K562 (cell line): ENCODE results near the gene MBD1. TPM values are rescaled to one million over a fixed set of nuclear protein-coding genes. Genes with fewer than 3 reads are reported as not detected.
A peak's percentile ranks its signal among the peaks of the same experiment; 100 is the strongest.

Source experiments
- ATAC-seq: fragments of 200-7000 bp; cut with Tn5 transposase; 3 replicates; pipeline ENCODE4 v1.9.1; 2020; ENCODE audit warnings: moderate library complexity
- BruUV-seq: library from RNA; stranded (reverse); fragments of 400-500 nt; replicated peaks from 2 replicates; lab custom pipeline; 2021; lab: Mats Ljungman, UMichigan
- CTCF ChIA-PET: fragments of 300-600 bp; formaldehyde crosslinking; extraction: SDS; loops from one replicate; lab custom pipeline; 2021; ENCODE audit warnings: low intra/inter-chr PET ratio; lab: Yijun Ruan, JAX
- POLR2A ChIA-PET: fragments of 300-600, 350-650 bp; sonication (Branson Sonifier 250); formaldehyde crosslinking; extraction: SDS; loops from one replicate; lab custom pipeline; 2021; ENCODE audit warnings: antibody characterized with exemption, inconsistent platforms; lab: Yijun Ruan, JAX
- DNase-seq, 4 experiments: peaks; one replicate each; pipeline versions ENCODE4 v3.0.0 to v3.0.0-alpha.2; 2011 to 2018; ENCODE audit warnings: low spot score in 3 of 4, mixed read lengths in 3 of 4; ENCODE audit errors: extremely low read depth in 1 of 4
- FAIRE-seq: peaks from 2 replicates; lab custom pipeline; 2011; peaks lifted over from hg19 to GRCh38; lab: Jason Lieb, UNC
- H2AFZ ChIP-seq: 2 replicates; pipeline ENCODE4 v1.6.0; 2011; ENCODE audit warnings: low read depth, low read length, control low read depth, inconsistent platforms
- H3K27ac ChIP-seq: fragments of 200-600 bp; 3 replicates; pipeline ENCODE4 v1.8.0; 2011; ENCODE audit warnings: low read depth, mild to moderate bottlenecking, control low read depth, inconsistent platforms, low read length, moderate library complexity, mixed read lengths; ENCODE audit errors: extremely low read depth
- H3K27me3 ChIP-seq, 2 experiments: fragments of 300-600 bp in 1 of 2; 2 replicates in 1 of 2; 3 replicates in 1 of 2; pipeline versions ENCODE4 v1.6.0 to v1.8.0; 2011; ENCODE audit warnings: inconsistent platforms in 2 of 2, low read length in 2 of 2, mild to moderate bottlenecking in 1 of 2, mixed read lengths in 1 of 2, moderate library complexity in 1 of 2; ENCODE audit not compliant: control insufficient read depth in 2 of 2, insufficient read depth in 2 of 2
- H3K36me3 ChIP-seq: fragments of 300-600 bp; 3 replicates; pipeline ENCODE4 v1.8.0; 2011; ENCODE audit warnings: mild to moderate bottlenecking, low read length, inconsistent platforms; ENCODE audit not compliant: control insufficient read depth, insufficient read depth
- H3K4me1 ChIP-seq, 2 experiments: fragments of 200-600 bp in 1 of 2; replicated peaks in 1 of 2; 2 replicates in 1 of 2; 3 replicates in 1 of 2; pipeline versions ENCODE4 v1.5.1 to v1.8.0; 2011; ENCODE audit warnings: inconsistent platforms in 2 of 2, low read length in 2 of 2, mild to moderate bottlenecking in 1 of 2, mixed read lengths in 1 of 2, moderate library complexity in 1 of 2; ENCODE audit not compliant: control insufficient read depth in 2 of 2, insufficient read depth in 2 of 2
- H3K4me2 ChIP-seq: 2 replicates; pipeline ENCODE4 v1.6.1; 2011; ENCODE audit warnings: low read length, control low read depth, inconsistent platforms, mixed read lengths; ENCODE audit not compliant: insufficient read depth
- H3K4me3 ChIP-seq: fragments of 200-600 bp; sonication (generic), shearing (Covaris generic); 2 replicates; pipeline ENCODE4 v1.5.1; 2016; ENCODE audit warnings: control low read depth, inconsistent platforms
- H3K79me2 ChIP-seq: fragments of 200-600 bp; 3 replicates; pipeline ENCODE4 v1.8.0; 2011; ENCODE audit warnings: low read length, inconsistent platforms; ENCODE audit not compliant: control insufficient read depth, insufficient read depth
- H3K9ac ChIP-seq, 2 experiments: 2 replicates each; pipeline versions ENCODE4 v1.6.0 to v1.6.1; 2011; ENCODE audit warnings: low read depth in 2 of 2, low read length in 2 of 2, control low read depth in 1 of 2, inconsistent platforms in 1 of 2, mild to moderate bottlenecking in 1 of 2, mixed read lengths in 1 of 2; ENCODE audit not compliant: insufficient read depth in 1 of 2
- H3K9me1 ChIP-seq: one replicate; pipeline ENCODE4 v1.6.0; 2011; ENCODE audit warnings: inconsistent platforms, mild to moderate bottlenecking, low read length, moderate library complexity; ENCODE audit not compliant: control insufficient read depth, insufficient read depth
- H3K9me3 ChIP-seq: replicated peaks from 2 replicates; pipeline ENCODE4 v1.5.1; 2011; ENCODE audit warnings: low read depth, low read length, inconsistent platforms; ENCODE audit not compliant: control insufficient read depth, insufficient read depth
- H4K20me1 ChIP-seq: replicated peaks from 2 replicates; pipeline ENCODE4 v1.6.1; 2011; ENCODE audit warnings: low read length, inconsistent platforms, mixed read lengths; ENCODE audit not compliant: control insufficient read depth, insufficient read depth
- CBX1 ChIP-seq: sonication (generic); IDR thresholded peaks from 2 replicates; pipeline ENCODE4 v1.6.1; 2016; ENCODE audit warnings: antibody characterized with exemption, low read depth, mild to moderate bottlenecking
- ELF1 ChIP-seq: fragments of 200-800 bp; sonication (Bioruptor generic); IDR thresholded peaks from 2 replicates; pipeline ENCODE4 v1.6.1; 2016; ENCODE audit warnings: missing genetic modification characterization, missing compliant biosample characterization
- FOXJ3 ChIP-seq: sonication (generic); formaldehyde crosslinking; IDR thresholded peaks from 2 replicates; pipeline ENCODE4 v1.4.0; 2020; ENCODE audit warnings: mild to moderate bottlenecking, missing genetic modification reagents
- FUS ChIP-seq: fragments of 200-400 bp; formaldehyde crosslinking; optimal IDR thresholded peaks from 2 replicates; pipeline ENCODE3; 2017; ENCODE audit warnings: low read depth, low read length
- KAT8 ChIP-seq: fragments of 450-650 bp; IDR thresholded peaks from 2 replicates; pipeline ENCODE4 v1.6.1; 2016; ENCODE audit warnings: low read depth, mild to moderate bottlenecking
- KDM4B ChIP-seq, 2 experiments: fragments of 450-650 bp in 1 of 2; sonication (generic) in 1 of 2; IDR thresholded peaks; 2 replicates each; pipeline ENCODE4 v1.6.1; 2016 to 2017; ENCODE audit warnings: borderline replicate concordance in 2 of 2, antibody characterized with exemption in 1 of 2, low read depth in 1 of 2, mild to moderate bottlenecking in 1 of 2
- RB1 ChIP-seq: fragments of 450-650 bp; IDR thresholded peaks from 2 replicates; pipeline ENCODE4 v1.6.1; 2017; ENCODE audit warnings: low read depth, mild to moderate bottlenecking
- SIN3B ChIP-seq: fragments of 450-650 bp; IDR thresholded peaks from 2 replicates; pipeline ENCODE4 v1.6.1; 2017; ENCODE audit warnings: low read depth, mild to moderate bottlenecking, moderate library complexity
- SMARCA4 ChIP-seq: fragments of 450-650 bp; IDR thresholded peaks from 2 replicates; pipeline ENCODE4 v1.6.1; 2016
- STAT5B ChIP-seq: fragments of 250-450 bp; sonication (Bioruptor Pico); IDR thresholded peaks from 2 replicates; pipeline ENCODE4 v1.8.0; 2021; ENCODE audit warnings: mild to moderate bottlenecking, inconsistent platforms
- TAF1 ChIP-seq: IDR thresholded peaks from 2 replicates; pipeline ENCODE4 v1.6.1; 2011; ENCODE audit warnings: mild to moderate bottlenecking, low read length, moderate library complexity; ENCODE audit not compliant: insufficient read depth, control insufficient read depth, severe bottlenecking; ENCODE audit errors: extremely low read depth
- ZNF174 ChIP-seq: fragments of 250-450 bp; sonication (Bioruptor Pico); IDR thresholded peaks from 2 replicates; pipeline ENCODE4 v1.4.0; 2020; ENCODE audit warnings: mild to moderate bottlenecking
- ZNF239 ChIP-seq: fragments of 250-450 bp; sonication (Bioruptor Pico); IDR thresholded peaks from 2 replicates; pipeline ENCODE4 v1.4.0; 2020; ENCODE audit warnings: mild to moderate bottlenecking
- ZNF431 ChIP-seq: sonication (generic); formaldehyde crosslinking; IDR thresholded peaks from 2 replicates; pipeline ENCODE4 v1.8.0; 2022; ENCODE audit warnings: mild to moderate bottlenecking, missing genetic modification reagents
- ZNF589 ChIP-seq: fragments of 200-800 bp; sonication (Bioruptor generic); IDR thresholded peaks from 2 replicates; pipeline ENCODE4 v1.6.1; 2016; ENCODE audit warnings: low read depth, missing genetic modification characterization, missing compliant biosample characterization
- WGBS: fragments of 100-300 bp; shearing (Covaris generic); methylation state at CpG from one replicate; pipeline ENCODE4 v1.1.6; 2016; ENCODE audit warnings: low coverage, mixed read lengths; ENCODE audit not compliant: insufficient coverage; ENCODE audit errors: missing lambda C conversion rate; 5-methylcytosine and 5-hydroxymethylcytosine counted together
- in situ Hi-C: fragments of 300-500 bp; cut with MboI; formaldehyde crosslinking; loops from 4 replicates; pipeline ENCODE4 v1.15.0; 2018; ENCODE audit warnings: inconsistent platforms, mixed read lengths
- intact Hi-C: fragments of 100-400 bp; cut with micrococcal nuclease; formaldehyde crosslinking; loops from 2 replicates; pipeline ENCODE4 v1.14.2; 2022
- polyA plus RNA-seq, 8 experiments: library from polyadenylated mRNA; depleted of rRNA in 4 of 8; stranded (reverse) in 5 of 8; unstranded in 3 of 8; fragments of >200 nt; fragmentation: Nextera tagmentation in 2 of 8; fragmentation: Illumina TruSeq in 1 of 8; extraction: Ambion mirVana in 2 of 8; extraction: Trizol in 1 of 8; gene quantifications; 2 replicates each; pipeline versions ENCODE4 v1.2.1 to v1.2.3, GENCODE V29; 2011 to 2014; ENCODE audit warnings: inconsistent platforms in 1 of 8, missing spikeins in 1 of 8
- total RNA-seq, 7 experiments: library from RNA; depleted of rRNA in 6 of 7; stranded (reverse); fragments of >200 nt in 6 of 7; fragmentation: Illumina TruSeq in 2 of 7; extraction: Trizol in 2 of 7; gene quantifications; 2 replicates each; pipeline versions ENCODE4 v1.2.1 to v1.2.3, GENCODE V29; 2011 to 2021; ENCODE audit warnings: low replicate concordance in 1 of 7
- TF ChIP-seq, protein P1 (sequence below): sonication (generic); IDR thresholded peaks from 2 replicates; pipeline ENCODE4 v1.6.1; 2016
- TF ChIP-seq, protein P2 (sequence below): sonication (generic); formaldehyde crosslinking; IDR thresholded peaks from 2 replicates; pipeline ENCODE4 v1.8.1; 2022; ENCODE audit warnings: missing genetic modification reagents
- TF ChIP-seq, protein P3 (sequence below): sonication (generic); formaldehyde crosslinking; IDR thresholded peaks from 2 replicates; pipeline ENCODE4 v1.8.1; 2023; ENCODE audit warnings: mild to moderate bottlenecking, missing genetic modification reagents

MBD1 gene
- total and polyA plus RNA-seq, 9 of the 15 experiments (the other 6 are each of a cell fraction or from before 2014, with no cell fraction given), result 3.0 to 59.7 (median 31.7) TPM

DNA sequence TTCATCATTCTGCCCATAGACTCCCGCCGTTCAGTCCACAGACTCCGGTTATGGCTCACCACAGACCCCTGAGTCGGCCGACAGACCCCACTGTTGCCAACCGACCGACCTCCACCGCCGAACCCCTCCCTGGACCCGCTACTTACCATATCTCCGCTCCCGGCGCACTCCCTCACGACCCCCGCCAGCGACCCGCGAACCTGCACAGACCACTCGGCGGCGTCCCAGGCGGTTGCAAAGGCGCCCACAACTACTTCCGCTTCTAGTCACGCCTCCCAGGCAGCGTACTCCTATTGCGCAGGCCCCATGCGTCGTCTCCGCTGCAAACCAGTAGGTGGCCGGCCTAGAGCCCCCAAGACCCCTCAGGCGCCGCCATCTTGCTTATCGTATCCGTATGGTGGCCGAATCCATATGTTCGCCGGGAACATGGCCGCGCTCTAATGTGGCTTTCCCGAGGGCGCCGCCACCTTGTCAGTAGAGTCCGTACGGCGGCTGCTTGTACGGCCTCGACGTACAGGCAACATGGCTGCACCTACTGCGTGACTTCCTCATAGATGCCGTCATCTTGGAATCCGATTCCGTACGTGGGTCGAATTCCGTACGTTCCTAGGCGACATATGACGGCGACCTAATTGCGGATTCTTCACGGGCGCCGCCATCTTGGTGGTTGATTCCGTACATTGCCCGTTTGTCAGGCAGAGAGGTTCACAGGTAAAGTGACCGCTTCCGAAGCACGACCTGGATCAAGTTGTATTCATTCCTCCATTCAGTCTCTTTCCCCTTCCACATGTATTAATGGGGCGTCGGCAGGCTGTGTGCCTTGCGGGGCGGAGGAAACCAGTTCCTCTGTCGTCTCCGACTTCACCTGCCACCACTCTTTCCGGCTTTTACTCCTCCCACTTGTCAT is 6.4 kb upstream of the MBD1 start, which contains the start of gene CXXC1:
Gene CXXC1, minus strand, starts transcription at position 252 of the 907 bp plus-strand sequence. Its CDS starts 103 bp downstream, at position 149.
- Histone ChIP-seq H3K4me3 (peak within 1 kb of the TSS; percentile 84), H4K20me1 (no peaks in the 10 kb centered on the region), H3K79me2 (peaks cover 17% of the 10 kb centered on the region), H3K36me3 (peaks cover 37% of the 10 kb centered on the region; the same call in 2 of the 3 replicates), H2AFZ (peak within 1 kb of the TSS; percentile 99), H3K27me3 (no peaks in the 10 kb centered on the region), H3K4me1 (peaks cover 3 to 21% of the 10 kb centered on the region in 2 experiments; a peak in 3 of 5 replicates), H3K9ac (peak within 1 kb of the TSS; percentile 83 to 95), H3K9me3 (no peaks in the 10 kb centered on the region), H3K9me1 (no peaks in the 10 kb centered on the region), H3K4me2 (peak within 1 kb of the TSS; percentile 95), H3K27ac (peak within 1 kb of the TSS; percentile 89)
- ChIA-PET POLR2A (no interaction called here), CTCF (no interaction called here)
- in situ Hi-C loops, result no loop called here
- 2% methylated on average over 57 of the region's 76 CpGs for WGBS
- no TSS peak for BruUV-seq
- FAIRE-seq (peak; percentile 99), DNase-seq (peak; percentile 81 to 97 (median 88)), ATAC-seq (peak; percentile 95)
- intact Hi-C loops, result loop anchor here (2.0 to 5.0 kb wide), 2 partner anchors 71 to 140 kb away; no protein-coding TSS in a partner anchor
- TF ChIP-seq ZNF174 (CRISPR knock-in tag), result no peak
- no peak; the same call in 1 of the 2 replicates for TF ChIP-seq RB1
- TF ChIP-seq SIN3B, result 0 out of 2 replicates have a peak, but pooled peaks have one; percentile 16
- TF ChIP-seq TAF1, result peak; percentile 31
- TF ChIP-seq KDM4B (IDR thresholded peaks at IDR 0.05; ENCODE audit: borderline replicate concordance in 2 of 2, low read depth in 1 of 2), result 0 out of 4 replicates have a peak, but pooled peaks of 1 of the 2 experiments have one; percentile 78
- no peak for TF ChIP-seq FOXJ3 (CRISPR knock-in tag)
- no peak for TF ChIP-seq CBX1
- TF ChIP-seq ZNF239 (CRISPR knock-in tag), result peak; percentile 79
- TF ChIP-seq ELF1 (tag), result peak; percentile 89
- peak; percentile 95; the same call in 1 of the 2 replicates for TF ChIP-seq ZNF589 (CRISPR knock-in tag)
- TF ChIP-seq KAT8, result no peak
- no peak for TF ChIP-seq SMARCA4
- TF ChIP-seq, protein P1, sequence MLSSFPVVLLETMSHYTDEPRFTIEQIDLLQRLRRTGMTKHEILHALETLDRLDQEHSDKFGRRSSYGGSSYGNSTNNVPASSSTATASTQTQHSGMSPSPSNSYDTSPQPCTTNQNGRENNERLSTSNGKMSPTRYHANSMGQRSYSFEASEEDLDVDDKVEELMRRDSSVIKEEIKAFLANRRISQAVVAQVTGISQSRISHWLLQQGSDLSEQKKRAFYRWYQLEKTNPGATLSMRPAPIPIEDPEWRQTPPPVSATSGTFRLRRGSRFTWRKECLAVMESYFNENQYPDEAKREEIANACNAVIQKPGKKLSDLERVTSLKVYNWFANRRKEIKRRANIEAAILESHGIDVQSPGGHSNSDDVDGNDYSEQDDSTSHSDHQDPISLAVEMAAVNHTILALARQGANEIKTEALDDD, result no peak
- TF ChIP-seq STAT5B (CRISPR knock-in tag), result no peak
- TF ChIP-seq ZNF431 (CRISPR knock-in tag), result 0 out of 2 replicates have a peak, but pooled peaks have one; percentile 30
- TF ChIP-seq, protein P2, sequence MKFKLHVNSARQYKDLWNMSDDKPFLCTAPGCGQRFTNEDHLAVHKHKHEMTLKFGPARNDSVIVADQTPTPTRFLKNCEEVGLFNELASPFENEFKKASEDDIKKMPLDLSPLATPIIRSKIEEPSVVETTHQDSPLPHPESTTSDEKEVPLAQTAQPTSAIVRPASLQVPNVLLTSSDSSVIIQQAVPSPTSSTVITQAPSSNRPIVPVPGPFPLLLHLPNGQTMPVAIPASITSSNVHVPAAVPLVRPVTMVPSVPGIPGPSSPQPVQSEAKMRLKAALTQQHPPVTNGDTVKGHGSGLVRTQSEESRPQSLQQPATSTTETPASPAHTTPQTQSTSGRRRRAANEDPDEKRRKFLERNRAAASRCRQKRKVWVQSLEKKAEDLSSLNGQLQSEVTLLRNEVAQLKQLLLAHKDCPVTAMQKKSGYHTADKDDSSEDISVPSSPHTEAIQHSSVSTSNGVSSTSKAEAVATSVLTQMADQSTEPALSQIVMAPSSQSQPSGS (CRISPR knock-in tag), result no peak
- TF ChIP-seq, protein P3, sequence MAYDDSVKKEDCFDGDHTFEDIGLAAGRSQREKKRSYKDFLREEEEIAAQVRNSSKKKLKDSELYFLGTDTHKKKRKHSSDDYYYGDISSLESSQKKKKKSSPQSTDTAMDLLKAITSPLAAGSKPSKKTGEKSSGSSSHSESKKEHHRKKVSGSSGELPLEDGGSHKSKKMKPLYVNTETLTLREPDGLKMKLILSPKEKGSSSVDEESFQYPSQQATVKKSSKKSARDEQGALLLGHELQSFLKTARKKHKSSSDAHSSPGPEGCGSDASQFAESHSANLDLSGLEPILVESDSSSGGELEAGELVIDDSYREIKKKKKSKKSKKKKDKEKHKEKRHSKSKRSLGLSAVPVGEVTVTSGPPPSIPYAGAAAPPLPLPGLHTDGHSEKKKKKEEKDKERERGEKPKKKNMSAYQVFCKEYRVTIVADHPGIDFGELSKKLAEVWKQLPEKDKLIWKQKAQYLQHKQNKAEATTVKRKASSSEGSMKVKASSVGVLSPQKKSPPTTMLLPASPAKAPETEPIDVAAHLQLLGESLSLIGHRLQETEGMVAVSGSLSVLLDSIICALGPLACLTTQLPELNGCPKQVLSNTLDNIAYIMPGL (CRISPR knock-in tag), result no peak
- no peak for TF ChIP-seq FUS
